Peyer's patch (tissue), 4 donors: Measurements from ENCODE around the gene MYH10.

ENCODE experiments used
- POLR2A ChIP-seq, 2 donors: fragments of 450-650 bp; IDR thresholded peaks; one replicate each; pipeline ENCODE4 v1.5.1; 2017; ENCODE audit warnings: antibody characterized with exemption in 2 of 2, mild to moderate bottlenecking in 2 of 2, moderate library complexity in 2 of 2
- TF ChIP-seq, protein P1 (sequence below), 6 experiments: fragments of 450-650 bp in 4 of 6; fragments of 200-600 bp in 2 of 6; sonication (generic) in 1 of 6; IDR thresholded peaks; one replicate each; pipeline ENCODE4 v1.5.1; 2017 to 2019; ENCODE audit warnings: antibody characterized with exemption in 6 of 6, mild to moderate bottlenecking in 3 of 6, moderate library complexity in 1 of 6

DNA sequence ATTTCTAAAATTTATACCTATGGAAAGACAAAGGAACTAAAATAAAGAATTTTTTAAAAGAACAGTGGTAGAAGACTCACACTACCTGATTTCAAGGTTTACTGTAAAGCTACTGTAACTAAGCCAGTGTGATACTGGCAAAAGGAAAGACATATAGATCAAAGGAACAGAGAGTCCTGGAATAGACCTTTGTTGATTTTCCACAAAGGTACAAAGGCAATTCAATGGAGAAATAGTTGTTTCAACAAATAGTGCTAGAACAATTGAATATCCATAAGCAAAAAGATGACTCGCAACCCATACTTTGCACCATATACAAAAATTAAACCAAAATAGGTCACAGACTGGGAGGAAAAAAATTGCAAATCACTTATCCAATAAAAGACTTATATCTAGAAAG is 36.7 kb downstream of the MYH10 start:
- TF ChIP-seq, protein P1, sequence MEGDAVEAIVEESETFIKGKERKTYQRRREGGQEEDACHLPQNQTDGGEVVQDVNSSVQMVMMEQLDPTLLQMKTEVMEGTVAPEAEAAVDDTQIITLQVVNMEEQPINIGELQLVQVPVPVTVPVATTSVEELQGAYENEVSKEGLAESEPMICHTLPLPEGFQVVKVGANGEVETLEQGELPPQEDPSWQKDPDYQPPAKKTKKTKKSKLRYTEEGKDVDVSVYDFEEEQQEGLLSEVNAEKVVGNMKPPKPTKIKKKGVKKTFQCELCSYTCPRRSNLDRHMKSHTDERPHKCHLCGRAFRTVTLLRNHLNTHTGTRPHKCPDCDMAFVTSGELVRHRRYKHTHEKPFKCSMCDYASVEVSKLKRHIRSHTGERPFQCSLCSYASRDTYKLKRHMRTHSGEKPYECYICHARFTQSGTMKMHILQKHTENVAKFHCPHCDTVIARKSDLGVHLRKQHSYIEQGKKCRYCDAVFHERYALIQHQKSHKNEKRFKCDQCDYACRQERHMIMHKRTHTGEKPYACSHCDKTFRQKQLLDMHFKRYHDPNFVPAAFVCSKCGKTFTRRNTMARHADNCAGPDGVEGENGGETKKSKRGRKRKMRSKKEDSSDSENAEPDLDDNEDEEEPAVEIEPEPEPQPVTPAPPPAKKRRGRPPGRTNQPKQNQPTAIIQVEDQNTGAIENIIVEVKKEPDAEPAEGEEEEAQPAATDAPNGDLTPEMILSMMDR (IDR thresholded peaks at IDR 0.05) = no peak
- TF ChIP-seq POLR2A (IDR thresholded peaks at IDR 0.05) = no peak
